ENCODE measurements around the gene ARHGAP26.

The ARHGAP26 gene

DNA sequence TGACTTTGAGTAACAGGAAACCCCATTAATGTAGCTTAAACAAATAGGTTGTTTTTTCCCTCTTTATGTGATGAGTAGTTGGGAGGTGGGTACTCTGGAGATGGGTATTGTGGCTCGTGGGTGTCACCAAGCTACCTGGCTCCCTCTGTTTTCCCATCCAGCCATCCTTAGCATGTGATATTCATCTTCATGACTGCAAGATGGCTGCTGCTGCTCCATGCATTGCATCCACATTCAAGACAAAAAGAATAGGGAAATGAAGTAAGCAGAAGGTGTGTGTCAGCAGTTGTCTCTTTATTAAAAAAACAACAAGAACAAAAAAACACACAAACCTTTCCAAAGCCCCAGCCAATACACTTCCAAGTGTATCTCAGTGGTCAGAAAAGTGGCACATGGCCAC is 6.5 kb upstream of the ARHGAP26 start:
- Mint-ChIP-seq H3K9me3 (no peaks in the 10 kb centered on the region), H3K4me1 (no peaks in the 10 kb centered on the region), H3K4me3 (no peak overlapping the region), H3K27me3 (peaks cover 0 to 5% of the 10 kb centered on the region in 2 donors), H3K27ac (no peak overlapping the region), H3K36me3 (no peaks in the 10 kb centered on the region)
- no peak for DNase-seq
- no peak for ATAC-seq (replicated peaks)

DNA sequence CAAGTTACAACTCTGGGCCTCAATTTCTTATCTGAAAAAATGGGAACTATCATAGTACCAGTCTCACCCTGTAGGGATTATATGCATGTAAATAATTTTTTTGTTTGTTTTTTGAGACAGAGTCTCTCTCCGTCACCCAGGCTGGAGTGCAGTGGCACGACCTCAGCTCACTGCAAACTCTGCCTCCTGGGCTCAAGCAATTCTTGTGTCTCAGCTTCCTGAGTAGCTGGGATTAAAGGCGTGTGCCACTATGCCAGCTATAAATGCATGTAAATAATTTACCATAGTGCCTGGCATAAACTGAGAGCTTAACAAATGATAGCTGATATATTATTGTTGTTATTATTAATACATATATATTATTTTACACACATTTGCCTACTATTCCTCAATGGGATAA is 3.0 kb upstream of the ARHGAP26 start:
- Mint-ChIP-seq H3K4me3 (no peak overlapping the region), H3K9me3 (no peaks in the 10 kb centered on the region), H3K4me1 (peaks cover 14 to 20% of the 10 kb centered on the region in 2 donors), H3K27ac (no peak overlapping the region), H3K27me3 (peaks cover 0 to 4% of the 10 kb centered on the region in 2 donors), H3K36me3 (peaks cover 0 to 3% of the 10 kb centered on the region in 2 donors)
- no peak for DNase-seq
- ATAC-seq (replicated peaks) = no peak

DNA sequence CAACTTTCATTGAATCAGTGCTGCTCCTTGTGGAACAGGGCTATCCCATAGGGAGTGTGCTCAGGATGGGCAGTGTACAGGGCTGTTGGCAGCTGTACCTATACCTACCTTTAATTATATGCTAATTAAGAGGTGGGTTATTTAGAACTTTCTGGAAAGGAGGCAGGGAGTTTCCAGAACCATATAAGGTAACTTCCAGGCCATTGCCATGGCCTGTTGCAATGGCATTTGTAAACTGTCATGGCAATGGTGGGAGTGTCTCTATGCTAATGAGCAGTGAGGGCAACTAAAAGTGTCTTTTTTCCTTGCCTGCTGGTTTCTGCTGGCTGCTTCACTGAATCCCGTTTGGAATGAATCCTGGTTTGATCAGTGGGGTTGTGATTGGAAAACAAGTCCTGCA is 2.3 kb upstream of the ARHGAP26 start:
- H3K27me3 Mint-ChIP-seq = no peaks in the 10 kb centered on the region
- no peak for ATAC-seq (replicated peaks)
- H3K9me3 Mint-ChIP-seq = no peaks in the 10 kb centered on the region
- no peak overlapping the region for H3K4me3 Mint-ChIP-seq
- H3K4me1 Mint-ChIP-seq = peaks cover 14 to 20% of the 10 kb centered on the region in 2 donors
- DNase-seq = no peak
- H3K36me3 Mint-ChIP-seq = peaks cover 0 to 3% of the 10 kb centered on the region in 2 donors
- no peak overlapping the region for H3K27ac Mint-ChIP-seq

DNA sequence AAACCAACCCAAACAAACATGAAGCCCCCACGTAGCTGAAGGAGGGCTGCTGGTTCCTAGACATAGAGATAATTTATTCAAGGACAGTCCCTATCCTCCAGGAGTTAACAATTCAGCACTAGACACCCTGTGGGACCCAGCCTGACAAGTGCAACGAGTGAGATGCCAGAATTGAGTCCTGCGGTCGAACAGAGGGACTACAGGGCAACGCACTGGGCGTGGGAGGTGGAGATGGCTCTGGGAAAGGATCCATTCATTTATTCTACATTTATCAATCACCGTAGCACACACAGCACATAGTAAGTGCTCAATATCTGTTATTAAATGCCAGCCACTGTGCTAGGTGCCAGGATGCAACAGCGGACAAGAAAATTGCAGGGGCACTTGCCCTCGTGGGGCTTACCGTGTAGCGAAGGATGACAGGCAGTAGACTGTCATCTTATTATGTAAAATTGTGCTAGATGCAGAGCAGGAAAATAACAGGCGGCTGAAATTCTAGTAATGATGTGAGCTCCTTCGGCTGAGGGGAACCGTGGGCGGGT is 855 bp upstream of the ARHGAP26 start:
- Mint-ChIP-seq H3K36me3 (peaks cover 0 to 3% of the 10 kb centered on the region in 2 donors), H3K4me1 (peaks cover 14 to 20% of the 10 kb centered on the region in 2 donors), H3K9me3 (no peaks in the 10 kb centered on the region), H3K27ac (peak overlapping the region; percentile 75), H3K4me3 (peak overlapping the region; percentile 85 to 93), H3K27me3 (no peaks in the 10 kb centered on the region)
- no peak for ATAC-seq (replicated peaks)
- DNase-seq = peak; percentile 44

DNA sequence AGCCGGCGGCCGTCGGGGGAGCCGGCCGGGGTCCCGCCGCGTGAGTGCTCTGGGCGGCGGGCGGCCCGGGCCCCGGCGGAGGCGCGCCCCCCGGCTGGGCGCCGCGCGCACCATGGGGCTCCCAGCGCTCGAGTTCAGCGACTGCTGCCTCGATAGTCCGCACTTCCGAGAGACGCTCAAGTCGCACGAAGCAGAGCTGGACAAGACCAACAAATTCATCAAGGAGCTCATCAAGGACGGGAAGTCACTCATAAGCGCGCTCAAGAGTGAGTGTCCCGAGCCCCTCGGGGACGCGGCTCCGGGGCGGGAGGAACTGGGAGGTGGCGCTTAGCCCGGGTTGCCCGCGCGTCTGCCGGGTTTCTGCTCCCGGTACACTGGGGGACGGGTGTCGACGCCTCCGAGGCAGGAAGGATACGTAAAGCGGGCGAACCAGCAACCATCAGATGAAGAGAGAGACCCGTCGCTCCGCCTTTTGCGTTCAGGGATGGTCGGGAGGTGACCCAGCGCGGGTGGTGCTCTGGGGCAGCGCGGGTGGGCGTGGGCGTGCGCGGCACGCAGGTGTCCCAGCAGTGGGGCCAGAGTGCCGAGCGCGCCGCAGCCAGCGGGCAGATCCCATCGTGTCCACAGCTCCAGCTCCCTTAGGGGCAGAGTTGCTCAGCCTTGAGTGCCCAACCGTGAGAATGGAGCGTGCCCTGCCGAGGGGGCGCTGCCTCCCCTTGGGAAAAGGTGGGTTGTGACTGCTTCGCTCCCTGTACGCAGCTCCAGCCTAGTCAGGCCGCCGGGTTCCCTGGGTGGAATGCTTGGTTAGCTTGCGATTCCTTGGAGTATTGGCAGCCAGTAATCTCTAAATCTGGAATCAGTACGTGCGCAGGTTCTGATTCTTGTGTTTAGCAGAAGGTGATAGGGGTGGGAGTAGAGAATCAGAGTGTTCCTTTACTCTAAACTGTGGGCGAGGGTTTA is 753 bp downstream of the ARHGAP26 start:
- ATAC-seq (replicated peaks) = peak; percentile 26 to 35
- H3K27me3 Mint-ChIP-seq = no peaks in the 10 kb centered on the region
- peak overlapping the region; percentile 85 to 93 for H3K4me3 Mint-ChIP-seq
- H3K4me1 Mint-ChIP-seq = peaks cover 16 to 20% of the 10 kb centered on the region in 2 donors
- peaks cover 0 to 3% of the 10 kb centered on the region in 2 donors for H3K36me3 Mint-ChIP-seq
- DNase-seq = peak; percentile 47
- peak overlapping the region; percentile 95 for H3K27ac Mint-ChIP-seq
- no peaks in the 10 kb centered on the region for H3K9me3 Mint-ChIP-seq

DNA sequence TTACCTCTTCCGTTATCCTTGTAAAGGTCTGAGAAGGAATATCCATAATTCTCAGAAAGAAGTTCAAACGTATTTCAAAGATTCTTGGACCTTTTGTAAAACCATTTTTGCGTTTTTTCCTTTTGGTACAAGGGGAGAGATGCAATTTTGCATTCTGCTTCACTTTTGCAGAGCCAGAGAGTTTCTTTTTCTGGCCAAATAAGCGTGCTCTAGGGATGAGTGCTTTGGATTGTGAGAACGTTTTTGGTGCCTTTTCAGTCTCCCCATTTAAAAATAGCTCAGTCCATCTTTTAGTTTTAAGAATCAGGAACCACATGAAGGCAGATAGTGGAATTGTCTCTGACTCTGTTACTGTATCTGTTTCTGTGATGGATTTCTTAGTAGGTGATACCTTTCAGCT is 1.5 kb downstream of the ARHGAP26 start:
- H3K4me1 Mint-ChIP-seq = peaks cover 16 to 20% of the 10 kb centered on the region in 2 donors
- no peak for ATAC-seq (replicated peaks)
- H3K36me3 Mint-ChIP-seq = peaks cover 0 to 3% of the 10 kb centered on the region in 2 donors
- no peak overlapping the region for H3K27ac Mint-ChIP-seq
- no peaks in the 10 kb centered on the region for H3K27me3 Mint-ChIP-seq
- DNase-seq = no peak
- H3K9me3 Mint-ChIP-seq = no peaks in the 10 kb centered on the region
- peak overlapping the region; percentile 85 to 93 for H3K4me3 Mint-ChIP-seq

DNA sequence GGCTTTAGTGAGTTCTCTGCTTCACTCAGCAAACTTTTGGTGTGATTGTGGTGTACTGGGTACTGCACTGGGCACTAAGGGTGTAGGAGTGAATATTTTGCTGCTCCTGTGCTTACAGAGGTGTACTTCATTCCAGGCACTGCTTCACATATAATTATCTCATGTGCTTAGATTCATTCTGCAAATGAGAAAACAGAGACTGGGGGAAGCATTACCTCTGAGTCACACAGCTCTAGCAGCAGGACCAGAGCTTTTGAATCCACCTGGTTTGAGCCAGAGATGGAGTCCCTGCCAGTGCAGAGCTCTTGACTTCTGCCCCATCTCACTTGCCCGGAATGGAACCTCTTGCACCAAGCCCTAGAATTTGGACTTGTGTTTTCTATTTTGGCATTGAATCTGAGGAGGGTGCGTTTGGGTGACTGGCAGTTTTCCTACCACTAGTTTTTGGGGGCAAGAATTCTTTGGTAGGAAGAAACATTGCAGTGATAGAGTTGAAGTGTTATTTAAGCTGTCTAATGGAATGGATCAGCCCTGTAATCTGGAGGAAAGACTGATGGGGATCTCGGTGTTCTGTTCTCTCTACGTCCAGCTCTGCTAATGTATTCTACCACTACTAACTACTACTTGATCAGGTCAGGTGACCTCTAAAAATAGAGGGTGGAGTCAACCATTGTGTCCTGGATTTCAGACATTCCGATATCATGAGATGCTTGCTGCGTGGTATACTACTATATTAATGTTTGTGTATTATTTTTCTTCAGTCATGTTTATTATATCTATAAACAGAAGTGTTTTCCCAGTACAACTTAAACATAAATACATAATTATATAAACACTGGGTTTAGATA is 2.5 kb downstream of the ARHGAP26 start:
- DNase-seq = no peak
- no peak for ATAC-seq (replicated peaks)
- Mint-ChIP-seq H3K9me3 (no peaks in the 10 kb centered on the region), H3K27me3 (no peaks in the 10 kb centered on the region), H3K4me3 (no peak overlapping the region), H3K4me1 (peaks cover 16 to 20% of the 10 kb centered on the region in 2 donors), H3K36me3 (peaks cover 0 to 3% of the 10 kb centered on the region in 2 donors), H3K27ac (no peak overlapping the region)

DNA sequence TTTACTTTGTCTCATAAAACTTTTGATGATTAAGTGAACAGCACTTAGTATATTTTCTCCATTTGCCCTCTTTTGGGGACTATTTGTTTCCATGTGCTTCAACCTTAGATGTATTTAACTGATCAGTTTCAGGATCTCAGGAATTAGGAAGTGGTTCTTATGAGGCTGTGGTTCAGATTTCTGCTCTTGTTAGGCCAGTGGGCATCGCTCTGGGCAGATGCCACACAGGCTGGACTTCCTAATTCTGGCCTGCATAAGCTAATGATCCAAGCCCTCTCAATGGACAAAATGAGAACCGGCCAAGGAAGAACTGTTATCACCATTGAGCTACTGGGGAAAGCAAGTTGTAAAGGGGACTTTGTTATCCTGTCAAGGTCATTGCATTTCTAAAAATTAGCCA is 6.9 kb downstream of the ARHGAP26 start:
- Mint-ChIP-seq H3K9me3 (no peaks in the 10 kb centered on the region), H3K4me3 (no peak overlapping the region), H3K4me1 (peaks cover 8% of the 10 kb centered on the region in 2 donors), H3K27me3 (no peaks in the 10 kb centered on the region), H3K27ac (no peak overlapping the region), H3K36me3 (no peaks in the 10 kb centered on the region)
- no peak for ATAC-seq (replicated peaks)
- DNase-seq = no peak

DNA sequence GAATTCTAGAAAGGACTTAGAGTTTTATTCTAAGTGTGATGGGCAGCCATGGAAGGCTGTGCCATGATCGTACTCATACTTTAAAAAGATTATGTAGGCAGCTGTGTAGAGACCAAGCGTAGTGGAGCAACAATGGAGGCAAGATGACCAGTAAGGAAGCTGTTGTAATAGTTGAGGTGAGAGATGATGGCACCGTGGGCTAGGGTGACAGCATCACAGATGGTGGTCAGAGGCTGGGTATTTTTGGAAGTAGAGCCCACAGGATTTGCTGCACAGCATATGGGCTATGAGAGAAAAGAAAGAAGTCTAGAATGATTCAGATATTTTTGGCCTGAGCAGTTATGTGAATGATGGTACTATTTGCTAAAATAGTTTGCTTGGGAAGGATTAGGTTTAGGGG is 7.7 kb downstream of the ARHGAP26 start:
- DNase-seq = no peak
- no peak overlapping the region for H3K27ac Mint-ChIP-seq
- peaks cover 8% of the 10 kb centered on the region in 2 donors for H3K4me1 Mint-ChIP-seq
- no peaks in the 10 kb centered on the region for H3K9me3 Mint-ChIP-seq
- no peak for ATAC-seq (replicated peaks)
- no peaks in the 10 kb centered on the region for H3K36me3 Mint-ChIP-seq
- no peak overlapping the region for H3K4me3 Mint-ChIP-seq
- no peaks in the 10 kb centered on the region for H3K27me3 Mint-ChIP-seq

DNA sequence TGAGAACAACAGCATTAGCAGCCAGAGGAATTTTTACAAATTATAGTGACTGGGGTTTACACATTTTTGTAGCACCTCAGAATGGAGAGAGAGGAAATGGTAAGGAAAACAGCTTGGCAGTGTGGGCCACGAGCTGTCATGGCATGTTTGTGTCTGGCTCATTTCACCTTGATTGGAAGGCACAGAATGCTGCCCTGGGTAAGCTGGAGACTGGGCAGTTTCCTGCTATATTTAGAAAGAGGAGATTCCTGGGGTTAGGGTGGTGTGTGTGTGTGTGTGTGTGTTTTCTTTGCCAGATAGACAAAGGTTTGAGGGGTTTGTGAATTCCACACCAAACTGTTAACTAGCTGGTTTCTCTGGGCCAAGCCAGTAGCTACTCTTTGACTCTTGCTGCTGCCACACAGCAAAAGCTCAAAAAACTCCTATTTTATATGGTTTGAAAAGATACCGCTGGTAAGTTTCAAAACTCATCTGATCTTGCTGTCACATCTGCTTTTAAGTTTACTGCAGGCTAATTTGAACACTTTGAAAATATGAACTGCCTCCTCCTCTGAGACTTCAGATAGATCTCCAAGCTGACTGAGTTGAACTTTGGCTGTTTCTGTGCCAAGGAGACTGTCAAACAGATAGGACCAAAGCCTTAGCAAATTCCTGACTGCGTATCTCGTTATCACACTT is 9.1 kb downstream of the ARHGAP26 start:
- no peak overlapping the region for H3K4me3 Mint-ChIP-seq
- no peak for DNase-seq
- no peak overlapping the region for H3K27ac Mint-ChIP-seq
- H3K9me3 Mint-ChIP-seq = no peaks in the 10 kb centered on the region
- H3K4me1 Mint-ChIP-seq = peaks cover 18 to 22% of the 10 kb centered on the region in 2 donors
- no peaks in the 10 kb centered on the region for H3K27me3 Mint-ChIP-seq
- no peaks in the 10 kb centered on the region for H3K36me3 Mint-ChIP-seq
- no peak for ATAC-seq (replicated peaks)

DNA sequence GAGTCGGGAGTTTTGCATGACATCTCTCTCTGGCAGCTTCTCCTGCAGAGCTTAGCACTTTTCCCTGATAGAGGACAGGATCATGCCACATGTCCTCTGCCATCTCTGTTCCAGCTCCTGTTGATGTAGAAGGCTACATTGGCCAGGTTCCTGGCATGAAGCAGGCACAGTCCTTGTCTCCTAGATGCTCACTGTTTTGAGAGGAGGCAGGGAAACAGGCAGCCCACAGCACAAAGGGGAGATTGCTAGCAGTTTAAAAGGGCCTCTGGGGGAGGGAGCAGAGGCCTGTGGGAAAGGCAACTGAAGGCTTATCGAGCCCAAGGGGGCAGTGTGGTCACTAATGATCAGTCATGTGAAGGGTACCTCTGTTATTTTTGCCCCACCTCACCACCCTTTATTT is 10.7 kb downstream of the ARHGAP26 start:
- no peak for ATAC-seq (replicated peaks)
- H3K27me3 Mint-ChIP-seq = no peaks in the 10 kb centered on the region

DNA sequence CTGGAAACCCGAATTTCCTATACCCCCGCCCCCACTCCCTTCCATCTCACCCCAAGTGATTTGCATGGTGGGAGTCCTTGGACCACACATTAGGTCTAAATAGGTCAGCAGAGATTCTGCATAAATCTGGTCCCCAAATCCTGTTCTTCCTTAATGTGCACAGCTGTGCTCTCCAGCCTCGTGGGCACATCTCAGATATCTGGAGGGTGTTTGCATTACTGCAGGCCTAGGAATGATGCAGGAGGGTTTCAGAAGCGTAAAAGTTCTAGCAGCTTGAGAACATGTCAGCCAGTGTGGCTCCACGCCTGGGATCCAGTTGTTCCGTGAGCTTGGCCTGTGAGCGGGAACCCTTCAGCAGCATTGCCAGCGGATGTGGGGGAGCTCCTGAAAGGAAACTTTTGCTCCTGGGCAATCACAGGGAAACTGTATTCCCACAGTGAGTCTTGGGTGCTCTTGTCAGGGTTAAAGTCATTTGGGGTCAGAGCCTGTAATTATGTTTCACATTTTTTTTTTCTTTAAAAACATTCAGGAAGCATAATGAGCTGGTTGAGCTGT is 12.9 kb downstream of the ARHGAP26 start:
- ATAC-seq (replicated peaks) = no peak

More for the DNA sequence above, 10.7 kb downstream of the ARHGAP26 start:
- peaks cover 0 to 2% of the 10 kb centered on the region in 2 donors for H3K9me3 Mint-ChIP-seq
- no peak overlapping the region for H3K4me3 Mint-ChIP-seq
- DNase-seq = no peak
- peaks cover 19 to 30% of the 10 kb centered on the region in 2 donors for H3K4me1 Mint-ChIP-seq
- H3K27ac Mint-ChIP-seq = no peak overlapping the region
- H3K36me3 Mint-ChIP-seq = peaks cover 0 to 5% of the 10 kb centered on the region in 2 donors

DNA sequence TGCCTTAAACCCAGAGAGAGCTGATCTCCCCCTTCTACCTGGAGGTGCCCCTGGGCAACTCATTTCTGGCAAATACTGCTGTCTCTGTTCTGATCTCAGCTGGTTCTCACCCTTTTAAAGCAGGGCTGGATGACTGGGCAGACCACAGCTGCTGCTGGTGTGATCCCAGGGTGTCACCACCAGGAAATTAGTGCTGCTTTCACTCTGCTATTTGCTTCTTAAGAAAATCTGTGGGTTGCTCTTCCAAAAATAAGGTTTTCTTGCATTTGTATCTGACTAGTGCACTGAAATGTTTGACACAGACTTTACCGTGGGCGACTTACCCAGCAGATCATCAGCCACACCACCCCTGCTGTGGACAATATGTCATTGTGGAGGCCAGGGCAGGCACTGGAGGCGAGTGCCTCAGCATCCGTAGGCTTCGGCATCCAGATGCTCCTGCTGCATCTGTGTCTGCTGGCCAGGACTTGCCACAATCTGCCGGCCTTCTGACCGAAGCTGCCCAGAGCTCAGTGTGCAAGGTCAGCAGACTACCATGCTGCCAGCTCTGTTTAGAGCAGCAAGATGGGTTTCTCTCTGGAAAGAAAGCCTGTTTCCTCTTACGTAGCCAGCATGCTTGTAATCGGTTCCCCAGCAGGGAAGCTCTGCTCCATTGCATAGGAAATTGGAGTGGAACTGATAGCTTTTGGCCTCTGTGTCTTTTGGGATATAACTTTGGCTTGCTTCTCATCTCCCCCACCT is 13.6 kb downstream of the ARHGAP26 start:
- H3K9me3 Mint-ChIP-seq = peaks cover 0 to 2% of the 10 kb centered on the region in 2 donors
- H3K36me3 Mint-ChIP-seq = peaks cover 0 to 5% of the 10 kb centered on the region in 2 donors
- H3K4me1 Mint-ChIP-seq = peaks cover 21 to 36% of the 10 kb centered on the region in 2 donors
- ATAC-seq (replicated peaks) (peak; percentile 97 to 98), DNase-seq (no peak)
- H3K27ac Mint-ChIP-seq = peak overlapping the region; percentile 65
- no peak overlapping the region for H3K4me3 Mint-ChIP-seq
- no peaks in the 10 kb centered on the region for H3K27me3 Mint-ChIP-seq

More for the DNA sequence above, 12.9 kb downstream of the ARHGAP26 start:
- Mint-ChIP-seq H3K27me3 (no peaks in the 10 kb centered on the region), H3K27ac (no peak overlapping the region), H3K9me3 (peaks cover 0 to 2% of the 10 kb centered on the region in 2 donors), H3K36me3 (peaks cover 0 to 5% of the 10 kb centered on the region in 2 donors), H3K4me3 (no peak overlapping the region), H3K4me1 (peaks cover 21 to 36% of the 10 kb centered on the region in 2 donors)
- no peak for DNase-seq

All from stimulated activated naive B cell treated with anti-CD40 and anti-IgM and Interleukin-4, amounts not matched to agents 10 μg/mL and 1 μg/mL and 100 μg/mL, for 72 hours (primary cell).